ENCODE measurements around the gene HOXC4.
A peak's percentile ranks its signal among the peaks of the same experiment; 100 is the strongest.

Gene HOXC4

GRCh38 chr12:54030889-54031471 lies 22.7 kb upstream of the HOXC4 start:
- no peak for DNase-seq
- peaks cover 82% of the 10 kb centered on the region for H3K27me3 Mint-ChIP-seq
- ATAC-seq: no peak
- no peaks in the 10 kb centered on the region for H3K9me3 Mint-ChIP-seq
- H3K36me3 Mint-ChIP-seq (ENCODE audit: low read depth): no peaks in the 10 kb centered on the region
- H3K4me3 Mint-ChIP-seq: no peak overlapping the region
- peaks cover 24% of the 10 kb centered on the region for H3K4me1 Mint-ChIP-seq
- no peak overlapping the region for H3K27ac Mint-ChIP-seq

GRCh38 chr12:54031480-54031879 lies 22.2 kb upstream of the HOXC4 start:
- Mint-ChIP-seq H3K27me3 (peaks cover 83% of the 10 kb centered on the region), H3K4me1 (peaks cover 24% of the 10 kb centered on the region), H3K4me3 (no peak overlapping the region), H3K27ac (no peak overlapping the region), H3K36me3 (ENCODE audit: low read depth) (no peaks in the 10 kb centered on the region), H3K9me3 (no peaks in the 10 kb centered on the region)
- no peak for DNase-seq
- no peak for ATAC-seq

DNA sequence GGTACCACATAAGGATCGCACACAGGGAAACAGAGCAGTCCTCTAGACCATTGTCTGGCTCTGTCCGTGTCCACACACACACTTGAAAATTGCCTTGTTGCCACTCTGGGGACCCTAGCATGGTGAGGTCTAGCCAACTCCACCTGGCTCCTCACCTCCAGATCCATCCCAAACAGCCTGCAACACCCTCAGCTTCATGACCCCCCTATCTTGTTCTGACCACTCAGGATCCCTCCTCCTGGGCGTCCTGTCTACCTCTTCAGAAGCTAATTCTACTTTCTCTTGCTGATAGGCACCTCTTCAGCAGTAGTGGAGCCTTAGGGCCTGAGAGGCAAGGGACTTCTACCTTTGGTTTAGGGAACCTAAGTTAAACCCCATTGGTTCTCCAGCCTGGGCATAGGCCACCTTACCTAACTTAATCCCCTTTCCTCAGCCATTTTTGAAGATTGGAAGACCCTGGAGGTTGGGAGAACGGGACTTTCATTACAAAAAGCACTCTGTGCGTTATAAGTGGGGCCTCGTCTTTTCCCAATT lies 21.5 kb upstream of the HOXC4 start:
- Mint-ChIP-seq H3K27ac (no peak overlapping the region), H3K27me3 (peaks cover 81% of the 10 kb centered on the region), H3K36me3 (ENCODE audit: low read depth) (no peaks in the 10 kb centered on the region), H3K9me3 (no peaks in the 10 kb centered on the region), H3K4me3 (no peak overlapping the region), H3K4me1 (peaks cover 22% of the 10 kb centered on the region)
- ATAC-seq (no peak), DNase-seq (no peak)

DNA sequence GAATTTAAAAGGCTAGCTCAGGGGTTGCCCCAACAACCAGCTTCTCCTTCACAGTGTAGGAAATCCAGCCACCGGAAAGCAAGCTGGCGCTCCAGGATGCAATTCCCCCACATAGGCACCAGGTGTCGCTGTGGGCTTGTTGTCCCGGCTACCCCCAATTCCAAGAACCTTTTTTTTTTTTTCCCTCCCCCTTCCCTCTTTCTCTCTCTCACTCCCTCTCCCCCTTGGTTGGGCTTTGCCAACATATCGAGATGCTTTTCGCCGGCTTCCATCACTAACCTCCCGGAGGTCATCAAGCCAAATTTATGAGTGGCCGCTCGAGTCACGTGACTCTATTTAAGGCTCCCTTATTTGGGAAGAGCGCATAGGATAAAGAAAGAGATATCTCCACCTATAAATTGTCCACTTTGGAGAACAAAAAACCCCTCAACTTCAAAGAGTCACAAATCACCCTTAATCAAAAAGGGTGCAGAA lies 21.0 kb upstream of the HOXC4 start, which contains the start of gene HOXC5:
Gene HOXC5 (plus strand): TSS at position 424 of the 474 bp plus-strand sequence. CDS start 73 bp downstream, outside the sequence.
- Mint-ChIP-seq H3K36me3 (ENCODE audit: low read depth) (no peaks in the 10 kb centered on the region), H3K27ac (no peak within 1 kb of the TSS), H3K9me3 (no peaks in the 10 kb centered on the region), H3K27me3 (peaks cover 81% of the 10 kb centered on the region), H3K4me1 (peaks cover 22% of the 10 kb centered on the region), H3K4me3 (peak within 1 kb of the TSS; percentile 62)
- ATAC-seq (no peak), DNase-seq (peak; percentile 74)

GRCh38 chr12:54033106-54033979 lies 20.3 kb upstream of the HOXC4 start:
- no peak overlapping the region for H3K27ac Mint-ChIP-seq
- H3K4me1 Mint-ChIP-seq: peaks cover 22% of the 10 kb centered on the region
- peak; percentile 30 for ATAC-seq
- no peaks in the 10 kb centered on the region for H3K36me3 Mint-ChIP-seq (ENCODE audit: low read depth)
- no peaks in the 10 kb centered on the region for H3K9me3 Mint-ChIP-seq
- DNase-seq: no peak
- peaks cover 79% of the 10 kb centered on the region for H3K27me3 Mint-ChIP-seq
- peak overlapping the region; percentile 62 for H3K4me3 Mint-ChIP-seq

DNA sequence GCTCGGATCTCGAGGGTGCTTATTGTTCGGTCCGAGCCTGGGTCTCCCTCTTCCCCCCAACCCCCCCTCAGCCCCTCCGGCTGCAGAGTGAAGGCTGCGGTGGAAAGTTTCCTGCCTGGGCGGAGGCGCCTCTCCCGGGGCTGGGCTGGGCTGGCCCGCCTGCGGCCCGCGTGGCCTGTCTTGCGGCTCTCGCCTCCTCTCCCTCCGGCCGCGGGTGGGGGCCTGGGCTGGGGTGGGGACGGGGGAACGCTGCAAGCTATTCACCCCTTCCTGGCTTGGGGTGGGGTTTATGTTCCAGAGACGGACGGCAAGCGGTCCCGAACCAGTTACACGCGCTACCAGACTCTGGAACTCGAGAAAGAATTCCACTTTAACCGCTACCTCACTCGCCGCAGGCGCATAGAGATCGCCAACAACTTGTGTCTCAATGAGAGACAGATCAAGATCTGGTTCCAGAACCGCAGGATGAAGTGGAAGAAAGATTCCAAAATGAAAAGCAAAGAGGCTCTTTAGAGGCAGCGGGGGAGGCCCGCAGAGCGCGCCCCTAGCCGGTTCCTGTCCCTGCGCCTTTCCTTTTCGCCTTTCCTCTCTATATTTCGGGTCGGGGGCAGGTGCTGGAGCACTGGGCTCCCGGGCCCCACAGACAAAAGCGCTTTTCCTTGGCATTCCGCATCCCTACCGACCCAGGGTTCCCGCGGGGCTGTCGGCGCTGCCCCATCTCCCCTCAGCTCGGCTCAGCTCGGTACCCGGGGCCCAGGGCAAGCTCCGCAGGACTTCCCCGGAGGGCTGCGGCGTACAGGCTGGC lies 19.5 kb upstream of the HOXC4 start:
- DNase-seq (no peak), ATAC-seq (no peak)
- peak overlapping the region; percentile 39 for H3K4me3 Mint-ChIP-seq
- H3K27ac Mint-ChIP-seq: no peak overlapping the region
- H3K36me3 Mint-ChIP-seq (ENCODE audit: low read depth): no peaks in the 10 kb centered on the region
- peaks cover 19% of the 10 kb centered on the region for H3K4me1 Mint-ChIP-seq
- peaks cover 82% of the 10 kb centered on the region for H3K27me3 Mint-ChIP-seq
- H3K9me3 Mint-ChIP-seq: no peaks in the 10 kb centered on the region

- ATAC-seq (no peak), DNase-seq (no peak)
- Mint-ChIP-seq H3K27me3 (peaks cover 83% of the 10 kb centered on the region), H3K4me3 (no peak overlapping the region), H3K9me3 (no peaks in the 10 kb centered on the region), H3K36me3 (ENCODE audit: low read depth) (no peaks in the 10 kb centered on the region), H3K27ac (no peak overlapping the region), H3K4me1 (peaks cover 16% of the 10 kb centered on the region)
These were observed 18.8 kb upstream of the HOXC4 start for GRCh38 chr12:54034785-54035310.

- Mint-ChIP-seq H3K27ac (no peak overlapping the region), H3K27me3 (peaks cover 86% of the 10 kb centered on the region), H3K4me3 (no peak overlapping the region), H3K4me1 (peaks cover 16% of the 10 kb centered on the region), H3K36me3 (ENCODE audit: low read depth) (no peaks in the 10 kb centered on the region), H3K9me3 (no peaks in the 10 kb centered on the region)
- DNase-seq: no peak
- ATAC-seq: no peak
These were observed 17.9 kb upstream of the HOXC4 start for GRCh38 chr12:54035568-54036264.

DNA sequence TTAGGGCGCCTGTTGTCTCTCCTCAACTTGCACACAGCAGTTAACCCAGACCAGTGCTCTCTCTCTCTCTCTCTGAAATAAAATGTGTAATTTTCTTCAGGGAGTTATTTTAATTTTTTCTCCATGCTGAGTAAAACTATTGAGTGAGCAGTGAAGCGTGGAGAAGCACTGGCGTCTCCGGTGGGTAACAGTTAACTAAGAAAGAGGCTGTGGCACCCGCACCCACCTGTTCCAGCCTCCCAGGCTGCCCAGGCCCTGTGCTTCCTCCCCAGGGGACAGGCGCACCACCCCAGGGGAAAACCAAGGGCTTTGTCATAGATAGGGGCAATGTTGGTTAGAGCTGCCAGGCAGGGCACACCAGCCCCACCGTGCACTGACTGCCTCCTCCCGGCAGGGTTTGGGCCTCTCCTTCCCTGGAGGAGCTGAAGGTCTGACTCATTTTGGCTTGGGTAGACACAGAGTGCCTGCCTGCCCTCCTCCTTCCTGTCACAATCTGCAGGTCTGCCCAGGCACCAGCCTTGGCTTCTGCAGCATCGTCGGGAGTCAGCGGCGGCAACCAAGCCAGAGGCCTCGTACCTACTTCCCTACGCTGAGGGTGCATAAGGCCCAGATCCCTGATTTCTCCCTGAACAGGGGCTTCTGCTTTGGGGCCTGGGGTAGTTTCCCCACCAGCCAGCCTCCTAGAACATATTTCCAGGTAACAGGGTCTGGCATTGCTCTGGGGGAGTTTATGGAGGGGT lies 16.8 kb upstream of the HOXC4 start:
- H3K9me3 Mint-ChIP-seq: no peaks in the 10 kb centered on the region
- H3K4me1 Mint-ChIP-seq: peaks cover 16% of the 10 kb centered on the region
- no peak overlapping the region for H3K4me3 Mint-ChIP-seq
- ATAC-seq (peak; percentile 52), DNase-seq (no peak)
- H3K27ac Mint-ChIP-seq: no peak overlapping the region
- H3K27me3 Mint-ChIP-seq: peaks cover 83% of the 10 kb centered on the region
- no peaks in the 10 kb centered on the region for H3K36me3 Mint-ChIP-seq (ENCODE audit: low read depth)

DNA sequence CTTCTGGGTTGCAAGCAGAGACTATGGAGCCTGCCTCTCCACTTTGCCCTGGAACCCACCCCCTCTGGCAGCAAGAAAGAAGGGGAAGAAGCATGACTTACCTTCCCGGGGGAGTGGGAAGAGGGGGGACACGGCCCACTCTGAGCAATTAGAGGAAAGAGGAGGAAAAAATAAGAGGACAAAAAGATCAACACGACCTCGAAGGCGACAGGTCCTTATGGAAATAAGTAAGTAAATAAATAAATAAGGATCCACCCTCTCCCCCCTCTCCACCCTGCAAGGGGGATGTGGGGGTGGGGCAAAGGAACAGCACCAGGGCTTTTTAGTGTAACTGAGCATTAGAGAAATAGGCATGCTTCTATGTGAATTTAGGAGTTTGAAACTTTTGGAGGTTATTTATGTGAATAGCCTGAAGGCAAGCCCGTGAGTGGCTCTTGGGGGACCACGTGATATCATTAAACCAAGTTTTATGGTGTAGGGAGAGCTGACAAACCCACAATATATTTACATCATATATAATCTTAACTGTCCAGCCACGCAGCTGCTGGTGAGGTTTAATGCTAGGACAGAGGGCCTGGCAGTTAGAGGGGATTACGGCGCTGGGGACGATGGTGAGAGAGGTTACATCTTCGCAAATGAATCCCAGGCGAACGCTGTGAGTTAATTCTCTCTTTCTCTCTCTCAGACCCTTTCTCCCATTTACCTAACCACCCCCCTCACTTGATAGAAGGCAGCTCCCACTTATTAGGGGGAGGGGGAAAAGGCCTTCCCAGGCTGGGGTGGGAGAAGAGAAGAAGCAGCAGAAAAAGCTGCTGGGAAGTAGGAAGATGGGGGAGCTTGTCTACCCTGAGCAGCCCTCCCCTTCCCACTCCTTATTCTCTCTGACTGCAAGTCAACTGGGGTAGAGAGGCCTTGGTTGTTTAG lies 16.0 kb upstream of the HOXC4 start:
- peaks cover 83% of the 10 kb centered on the region for H3K27me3 Mint-ChIP-seq
- no peak overlapping the region for H3K4me3 Mint-ChIP-seq
- ATAC-seq: no peak
- peaks cover 15% of the 10 kb centered on the region for H3K4me1 Mint-ChIP-seq
- no peaks in the 10 kb centered on the region for H3K9me3 Mint-ChIP-seq
- H3K27ac Mint-ChIP-seq: no peak overlapping the region
- H3K36me3 Mint-ChIP-seq (ENCODE audit: low read depth): no peaks in the 10 kb centered on the region
- DNase-seq: no peak

- H3K4me3 Mint-ChIP-seq: no peak overlapping the region
- H3K9me3 Mint-ChIP-seq: no peaks in the 10 kb centered on the region
- peaks cover 7% of the 10 kb centered on the region for H3K4me1 Mint-ChIP-seq
- DNase-seq (no peak), ATAC-seq (no peak)
- no peaks in the 10 kb centered on the region for H3K36me3 Mint-ChIP-seq (ENCODE audit: low read depth)
- peaks cover 83% of the 10 kb centered on the region for H3K27me3 Mint-ChIP-seq
- no peak overlapping the region for H3K27ac Mint-ChIP-seq
These were observed 15.3 kb upstream of the HOXC4 start for GRCh38 chr12:54038284-54038870.

DNA sequence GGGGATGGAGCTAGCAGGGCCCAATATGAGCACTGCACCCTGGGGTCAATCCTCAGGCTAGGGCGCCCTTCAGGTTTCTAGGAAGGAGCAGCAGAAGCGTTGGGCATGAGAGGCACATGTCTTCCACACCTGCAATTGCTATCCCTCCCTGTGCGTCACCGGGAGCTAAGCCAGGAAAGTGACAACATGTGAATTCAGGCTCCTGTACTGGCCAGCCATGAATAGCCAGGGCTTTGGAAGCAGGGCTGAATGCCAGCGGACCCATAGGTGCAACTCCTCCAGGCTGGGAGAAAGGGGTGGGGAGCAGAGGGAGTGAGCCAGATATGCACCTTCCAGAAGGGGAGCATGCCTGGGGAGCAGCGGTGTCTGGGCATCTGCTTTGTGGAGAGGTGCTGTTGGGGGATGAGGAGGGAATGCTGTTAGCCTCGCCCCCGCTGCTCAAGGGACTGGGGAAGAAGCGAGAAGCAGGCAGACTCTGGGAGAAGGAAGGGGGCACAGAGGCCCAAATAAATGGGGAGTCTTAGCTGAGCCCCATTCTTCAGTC lies 14.7 kb upstream of the HOXC4 start:
- Mint-ChIP-seq H3K27me3 (peaks cover 85% of the 10 kb centered on the region), H3K9me3 (no peaks in the 10 kb centered on the region), H3K27ac (no peak overlapping the region), H3K36me3 (ENCODE audit: low read depth) (no peaks in the 10 kb centered on the region), H3K4me1 (peaks cover 4% of the 10 kb centered on the region), H3K4me3 (no peak overlapping the region)
- DNase-seq (no peak), ATAC-seq (no peak)
